DND-41 (cell line): ENCODE data around the gene LYPD3.

Experiments
- ATAC-seq: fragments of 200-7000 bp; cut with Tn5 transposase; 3 replicates; pipeline ENCODE4 v1.9.1; 2021; ENCODE audit warnings: low read depth; ENCODE audit not compliant: insufficient read depth
- DNase-seq: peaks from one replicate; pipeline ENCODE4 v3.0.0-alpha.2; 2020
- H2AFZ ChIP-seq: 2 replicates; pipeline ENCODE4 v1.6.0; 2012; ENCODE audit warnings: low read depth, low read length
- H3K27ac ChIP-seq: 2 replicates; pipeline ENCODE4 v1.5.1; 2012; ENCODE audit warnings: low read length, inconsistent platforms
- H3K27me3 ChIP-seq: fragments of 200-600 bp; sonication (generic); 2 replicates; pipeline ENCODE4 v1.6.0; 2012; ENCODE audit warnings: low read length, mild to moderate bottlenecking, inconsistent platforms; ENCODE audit not compliant: insufficient read depth, poor library complexity
- H3K36me3 ChIP-seq: 2 replicates; pipeline ENCODE4 v1.5.1; 2012; ENCODE audit warnings: low read length, inconsistent platforms; ENCODE audit not compliant: insufficient read depth
- H3K4me1 ChIP-seq: 2 replicates; pipeline ENCODE4 v1.5.1; 2012; ENCODE audit warnings: mild to moderate bottlenecking, low read length; ENCODE audit not compliant: insufficient read depth
- H3K4me2 ChIP-seq: 2 replicates; pipeline ENCODE4 v1.6.0; 2012; ENCODE audit warnings: mild to moderate bottlenecking, moderate library complexity, low read length, inconsistent platforms; ENCODE audit not compliant: insufficient read depth
- H3K4me3 ChIP-seq, 2 experiments: fragments of 200-600 bp in 1 of 2; shearing (Covaris generic) in 1 of 2; 2 replicates each; pipeline ENCODE4 v1.5.1; 2012 to 2016; ENCODE audit warnings: inconsistent platforms in 2 of 2, low read length in 2 of 2, mild to moderate bottlenecking in 2 of 2, low read depth in 1 of 2, moderate library complexity in 1 of 2
- H3K79me2 ChIP-seq: 2 replicates; pipeline ENCODE4 v1.6.0; 2012; ENCODE audit warnings: low read length, inconsistent platforms; ENCODE audit not compliant: insufficient read depth
- H3K9ac ChIP-seq: 2 replicates; pipeline ENCODE4 v1.6.0; 2012; ENCODE audit warnings: low read depth, mild to moderate bottlenecking, inconsistent platforms, low read length, moderate library complexity
- H3K9me3 ChIP-seq: 2 replicates; pipeline ENCODE4 v1.5.1; 2012; ENCODE audit warnings: low read length, moderate library complexity, mild to moderate bottlenecking, inconsistent platforms; ENCODE audit not compliant: insufficient read depth, severe bottlenecking
- H4K20me1 ChIP-seq: 2 replicates; pipeline ENCODE4 v1.6.0; 2012; ENCODE audit warnings: low read length; ENCODE audit not compliant: insufficient read depth
- CTCF ChIP-seq: IDR thresholded peaks from 2 replicates; pipeline ENCODE4 v1.5.1; 2012; ENCODE audit warnings: borderline replicate concordance, low read length, moderate library complexity, mild to moderate bottlenecking; ENCODE audit not compliant: poor library complexity, severe bottlenecking; ENCODE audit errors: extremely low read depth
- EZH2 ChIP-seq: IDR thresholded peaks from 3 replicates; pipeline ENCODE4 v1.6.1; 2012; ENCODE audit warnings: borderline replicate concordance, low read depth, mild to moderate bottlenecking, moderate library complexity, low read length, inconsistent platforms; ENCODE audit not compliant: severe bottlenecking

Gene LYPD3

GRCh38 chr19:43454031-43454430 is 11.4 kb downstream of the LYPD3 start:
- Histone ChIP-seq H3K4me2 (no peak overlapping the region), H3K9ac (no peak overlapping the region), H4K20me1 (no peaks in the 10 kb centered on the region), H3K4me1 (no peaks in the 10 kb centered on the region), H3K9me3 (no peaks in the 10 kb centered on the region), H3K27ac (no peak overlapping the region), H3K27me3 (no peaks in the 10 kb centered on the region), H3K4me3 (no peak overlapping the region), H2AFZ (no peak overlapping the region), H3K79me2 (no peaks in the 10 kb centered on the region), H3K36me3 (no peaks in the 10 kb centered on the region)
- TF ChIP-seq CTCF, result no peak
- TF ChIP-seq EZH2, result no peak
- DNase-seq (no peak), ATAC-seq (no peak)

- no peak overlapping the region for H3K4me2 ChIP-seq
- H3K27me3 ChIP-seq, result no peaks in the 10 kb centered on the region
- H3K4me3 ChIP-seq, result no peak overlapping the region
- H2AFZ ChIP-seq, result no peak overlapping the region
- ATAC-seq (no peak), DNase-seq (no peak)
- H3K9me3 ChIP-seq, result no peaks in the 10 kb centered on the region
- H4K20me1 ChIP-seq, result no peaks in the 10 kb centered on the region
- TF ChIP-seq EZH2 (no peak), CTCF (no peak)
- H3K27ac ChIP-seq, result no peak overlapping the region
- H3K79me2 ChIP-seq, result no peaks in the 10 kb centered on the region
- no peaks in the 10 kb centered on the region for H3K4me1 ChIP-seq
- H3K9ac ChIP-seq, result no peak overlapping the region
- no peaks in the 10 kb centered on the region for H3K36me3 ChIP-seq
These were observed 12.8 kb downstream of the LYPD3 start for GRCh38 chr19:43452582-43452981.

GRCh38 chr19:43450545-43450997 is 14.8 kb downstream of the LYPD3 start:
- Histone ChIP-seq H3K27me3 (no peaks in the 10 kb centered on the region), H3K4me1 (no peaks in the 10 kb centered on the region), H2AFZ (no peak overlapping the region), H4K20me1 (no peaks in the 10 kb centered on the region), H3K27ac (no peak overlapping the region), H3K36me3 (no peaks in the 10 kb centered on the region), H3K79me2 (no peaks in the 10 kb centered on the region), H3K4me3 (no peak overlapping the region), H3K4me2 (no peak overlapping the region), H3K9ac (no peak overlapping the region), H3K9me3 (no peaks in the 10 kb centered on the region)
- no peak for DNase-seq
- no peak for TF ChIP-seq EZH2
- no peak for TF ChIP-seq CTCF
- no peak for ATAC-seq

- no peak overlapping the region for H3K4me2 ChIP-seq
- H3K9me3 ChIP-seq, result no peaks in the 10 kb centered on the region
- ATAC-seq (no peak), DNase-seq (no peak)
- no peaks in the 10 kb centered on the region for H3K36me3 ChIP-seq
- no peak overlapping the region for H3K27ac ChIP-seq
- H3K4me3 ChIP-seq, result no peak overlapping the region
- H3K27me3 ChIP-seq, result no peaks in the 10 kb centered on the region
- TF ChIP-seq CTCF, result no peak
- no peak for TF ChIP-seq EZH2
- H3K4me1 ChIP-seq, result no peaks in the 10 kb centered on the region
- no peaks in the 10 kb centered on the region for H3K79me2 ChIP-seq
- H4K20me1 ChIP-seq, result no peaks in the 10 kb centered on the region
- no peak overlapping the region for H2AFZ ChIP-seq
- H3K9ac ChIP-seq, result no peak overlapping the region
These were observed 17.8 kb downstream of the LYPD3 start for GRCh38 chr19:43447655-43448054.
